Stimulated activated CD8-positive, alpha-beta memory T cell treated with anti-CD3 and anti-CD28 coated beads, Interleukin-4, amount 100 ng/mL, for 1 hour (primary cell): Measurements from ENCODE around the gene CTSD.

Experiments
- DNase-seq, 2 donors: peaks; one replicate each; pipeline ENCODE4 v3.0.0-alpha.2; 2020; ENCODE audit warnings: low read depth in 2 of 2, low spot score in 1 of 2

The CTSD gene

DNA sequence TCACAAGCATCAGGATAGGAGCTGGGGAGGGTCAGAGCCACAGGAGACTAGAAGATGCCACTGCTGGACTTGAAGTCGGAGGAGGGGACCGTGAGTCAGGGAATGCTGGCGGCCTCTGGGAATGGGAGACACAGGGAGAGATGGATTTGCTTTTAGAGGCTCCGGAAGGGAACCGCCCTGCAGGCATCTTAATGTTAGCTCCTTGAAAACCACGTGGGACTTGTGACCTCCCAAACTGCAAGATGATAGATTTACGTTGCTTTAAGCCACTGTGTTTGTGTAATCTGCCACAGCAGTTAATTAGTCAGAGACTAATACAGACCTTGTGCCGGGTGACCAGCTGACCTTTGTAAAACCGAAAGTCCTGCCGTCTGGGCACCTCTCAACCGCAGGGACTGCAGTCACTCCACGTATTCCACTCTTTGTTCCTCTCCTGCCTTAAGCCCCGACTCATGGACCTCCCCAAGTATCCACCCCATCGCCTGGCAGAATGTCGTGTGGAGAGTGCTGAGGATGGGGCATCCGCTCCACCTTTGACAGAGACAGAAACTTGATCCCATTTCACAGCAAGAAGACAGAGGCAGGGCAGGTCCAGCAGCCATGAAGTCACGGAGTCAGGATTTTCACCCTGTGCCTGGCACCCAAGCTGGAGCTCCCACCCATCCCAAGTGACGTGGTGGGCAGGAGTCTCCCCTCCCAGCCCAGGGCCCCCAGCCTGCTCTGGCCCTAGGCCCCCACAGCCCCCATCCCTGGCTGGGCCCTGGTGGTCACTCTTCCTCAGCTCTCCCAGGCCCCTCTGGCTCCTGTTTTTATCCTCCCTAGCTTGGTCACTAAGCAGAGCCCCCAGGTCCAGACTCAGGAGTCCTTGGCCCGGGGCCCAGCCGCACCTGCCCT lies 19.4 kb upstream of the CTSD start:
- no peak for DNase-seq

DNA sequence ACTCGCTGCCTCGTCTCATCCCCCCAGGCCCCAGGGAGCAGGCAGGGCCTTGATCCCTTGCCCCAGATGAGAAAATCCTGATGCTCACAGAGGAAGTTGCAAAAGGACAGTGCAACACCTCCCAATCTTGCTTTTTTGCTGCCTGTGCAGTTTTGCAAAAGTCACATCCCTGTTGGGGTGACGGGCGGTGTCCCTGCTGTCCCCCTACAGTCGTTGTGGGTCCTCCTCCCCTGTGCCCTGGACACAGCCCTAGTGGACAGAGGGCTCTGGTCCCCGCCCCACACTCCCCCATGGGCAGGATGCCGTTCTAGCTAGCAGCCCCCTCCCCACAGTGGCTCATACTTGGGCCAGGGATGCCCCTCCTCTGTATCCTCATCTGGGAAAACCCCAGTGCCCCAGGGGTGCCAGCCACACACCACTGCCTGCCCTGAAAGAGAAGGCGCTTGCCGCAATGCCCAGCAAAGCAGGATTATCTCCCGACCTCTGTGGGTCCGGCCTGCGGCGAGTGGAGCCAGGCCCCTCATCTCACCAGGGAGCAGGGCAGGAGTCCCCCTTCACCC lies 18.4 kb upstream of the CTSD start:
- DNase-seq, result no peak

DNA sequence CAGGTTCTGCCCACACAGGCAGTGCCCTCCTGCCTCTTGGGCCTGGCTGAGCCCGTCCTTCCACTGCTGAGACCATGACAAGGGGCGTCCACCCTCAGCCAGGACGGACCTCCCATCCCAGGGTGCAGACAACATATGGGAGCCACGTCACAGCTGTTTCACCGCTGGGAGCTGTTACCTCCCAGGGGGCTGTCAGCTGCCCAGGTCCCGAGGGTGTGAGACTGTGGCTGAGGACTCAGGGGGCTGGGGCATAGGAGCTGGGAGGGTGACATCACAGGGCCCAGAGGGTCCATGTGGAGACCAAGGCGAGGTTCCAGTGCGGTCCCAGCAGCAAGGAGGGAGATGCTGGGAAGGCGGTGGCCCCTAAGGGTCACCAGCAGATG lies 17.9 kb upstream of the CTSD start:
- no peak for DNase-seq

DNA sequence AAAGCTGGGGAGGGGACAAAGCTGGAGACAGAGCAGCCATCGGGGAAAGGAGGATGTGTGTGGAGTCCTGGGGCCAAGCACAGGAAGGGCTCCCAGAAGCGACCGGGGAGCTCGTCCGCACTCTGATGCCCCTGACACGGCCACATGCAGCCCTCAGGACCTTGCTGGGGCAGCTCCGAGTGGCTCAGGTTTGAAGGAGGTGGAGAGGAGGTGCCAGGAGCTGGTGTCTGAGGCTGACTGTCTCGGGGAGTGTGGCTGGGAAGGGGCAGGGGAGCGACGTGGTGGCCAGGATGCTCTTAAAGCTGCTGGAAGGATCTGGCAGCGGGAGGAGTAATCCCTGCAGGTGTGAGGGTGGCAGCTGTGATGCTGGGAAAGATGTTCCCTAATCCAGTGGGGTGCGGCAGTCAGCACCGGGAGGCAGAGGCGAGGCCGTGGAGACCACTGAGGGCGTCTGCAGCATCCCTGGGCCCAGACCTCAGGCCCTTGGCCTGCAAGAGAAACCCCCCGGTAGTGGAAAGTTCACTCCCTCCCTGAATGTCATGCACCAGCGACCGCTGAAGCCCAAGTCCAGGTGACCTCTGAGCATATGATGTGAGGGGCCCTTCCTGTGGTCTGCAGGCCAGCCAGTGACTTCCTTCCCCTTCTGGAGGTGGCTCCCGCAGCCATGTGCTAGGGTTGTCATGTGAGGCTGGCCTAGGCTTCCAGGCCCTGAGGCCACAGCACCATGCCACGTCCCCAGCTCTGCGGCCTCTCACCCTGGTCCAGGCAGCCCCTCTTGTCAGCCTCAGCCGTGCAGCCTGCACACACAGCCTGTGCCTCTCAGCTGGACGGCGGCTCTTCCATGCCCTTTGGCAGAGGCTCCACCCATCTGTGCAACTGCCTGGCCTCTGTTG lies 17.2 kb upstream of the CTSD start:
- DNase-seq, result no peak

DNA sequence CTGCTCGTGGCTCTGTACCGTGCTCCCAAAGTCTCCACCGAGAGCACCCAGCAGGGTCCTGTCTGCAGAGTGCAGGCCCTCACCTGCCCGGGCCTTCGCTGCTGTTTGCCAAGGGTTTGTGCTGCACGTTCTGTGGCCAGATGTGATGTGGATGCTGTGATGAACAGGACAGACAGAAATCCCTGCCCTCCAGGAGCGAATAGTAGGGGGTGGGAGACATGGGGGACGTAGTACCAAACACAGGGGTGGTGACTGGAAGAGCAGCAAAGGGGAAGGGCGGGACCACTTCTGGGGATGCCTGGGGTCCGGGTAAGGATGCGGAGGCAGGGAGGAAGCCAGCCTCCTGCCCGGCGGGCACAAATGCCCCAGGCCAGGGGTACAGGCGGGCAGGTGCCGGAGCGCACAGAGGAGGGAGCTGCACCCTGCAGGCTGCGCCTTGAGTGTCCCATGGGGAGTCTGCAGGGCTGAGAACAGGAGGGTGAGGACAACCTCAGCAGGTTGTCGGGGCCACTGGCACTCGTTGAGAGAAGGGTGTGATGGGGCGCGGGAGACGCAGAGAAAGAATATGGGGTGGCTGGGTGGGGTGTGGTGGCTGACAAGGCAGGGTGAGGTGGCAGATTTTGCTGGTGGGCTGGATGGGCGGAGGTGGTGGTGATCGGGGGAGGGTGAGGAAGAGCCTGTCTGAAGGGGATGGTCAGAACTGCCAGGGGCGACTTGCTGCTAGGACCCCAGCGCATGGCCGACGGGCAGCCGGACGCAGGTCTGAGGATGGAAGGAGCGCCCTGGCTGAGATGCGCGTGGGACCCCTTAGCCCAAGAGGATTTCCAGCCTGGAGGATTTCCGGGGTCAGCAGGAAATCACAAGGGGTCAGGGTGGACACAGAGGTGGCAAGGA lies 16.3 kb upstream of the CTSD start:
- no peak for DNase-seq

DNA sequence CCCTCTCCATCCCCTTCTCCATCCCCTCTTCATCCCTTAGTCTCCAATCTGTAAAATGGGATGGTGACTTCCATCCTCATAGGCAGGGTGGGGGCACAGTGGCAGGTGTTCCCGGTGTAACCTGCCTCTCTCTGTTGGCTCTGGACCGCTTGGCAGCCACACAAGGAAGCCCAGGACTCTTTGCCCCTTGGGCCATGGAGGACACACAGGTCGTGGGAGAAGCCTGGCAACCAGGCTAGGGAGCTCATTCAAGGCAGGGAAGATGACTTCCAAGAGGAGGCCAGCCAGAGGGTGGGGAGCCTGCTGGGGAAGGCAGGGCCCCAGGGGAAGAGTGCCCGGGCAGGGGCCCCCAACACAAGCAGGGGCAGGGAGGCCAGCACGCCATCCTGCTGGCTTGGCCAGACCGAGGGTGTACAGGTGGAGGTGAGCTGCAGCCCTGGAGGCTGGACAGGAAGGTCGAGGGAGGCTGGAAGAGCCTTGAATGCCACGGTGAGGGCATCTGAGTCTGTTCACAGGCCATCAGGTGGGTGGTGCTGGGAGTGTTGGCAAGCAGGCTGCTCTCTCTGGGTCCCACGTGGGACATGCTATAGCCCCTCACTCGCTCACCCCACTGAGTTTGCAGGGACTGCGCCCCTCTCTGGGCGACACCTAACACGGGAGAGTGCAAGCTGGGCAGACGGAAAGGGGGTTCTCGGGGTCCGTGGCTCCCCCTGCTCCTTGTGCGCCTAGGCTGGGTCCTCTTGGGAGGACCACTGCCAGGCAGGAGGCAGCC lies 15.5 kb upstream of the CTSD start:
- no peak for DNase-seq

DNA sequence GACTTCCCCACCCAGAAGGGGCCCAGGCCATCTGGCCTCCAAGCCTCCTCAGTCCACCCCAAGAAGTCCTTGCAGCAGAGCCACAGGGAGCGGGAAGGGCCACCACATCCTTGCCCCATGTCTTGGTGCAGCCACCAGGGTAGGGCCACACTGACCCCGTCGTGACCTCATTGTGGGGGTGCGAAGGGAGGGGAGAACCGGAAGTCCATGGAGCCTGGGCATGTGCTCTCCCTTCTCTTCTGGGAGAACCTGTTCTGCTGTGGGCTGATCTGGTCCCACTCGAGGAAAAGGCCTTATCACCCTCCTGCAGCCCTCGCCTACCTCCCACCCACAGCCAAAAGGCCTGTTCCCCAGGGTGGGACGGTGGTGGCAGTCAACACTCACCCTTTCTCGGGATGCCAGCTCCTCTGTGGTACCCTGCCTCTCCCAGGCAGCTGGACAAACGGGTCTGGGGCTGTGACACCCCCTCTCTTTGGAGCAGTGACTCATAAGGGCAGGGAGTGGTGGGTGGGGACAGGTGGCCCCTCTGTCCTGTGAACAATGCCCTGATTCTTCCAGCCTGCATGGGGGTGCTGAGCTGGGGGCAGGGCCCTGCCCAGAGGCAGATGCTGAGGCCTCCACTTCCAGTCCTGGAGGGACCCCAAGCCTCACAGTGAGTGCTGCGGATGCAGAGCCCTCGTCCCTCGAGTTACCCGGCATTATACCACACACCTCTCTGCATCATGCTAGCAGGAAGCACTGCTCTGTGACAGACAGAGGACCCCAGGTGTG lies 14.6 kb upstream of the CTSD start:
- no peak for DNase-seq

DNA sequence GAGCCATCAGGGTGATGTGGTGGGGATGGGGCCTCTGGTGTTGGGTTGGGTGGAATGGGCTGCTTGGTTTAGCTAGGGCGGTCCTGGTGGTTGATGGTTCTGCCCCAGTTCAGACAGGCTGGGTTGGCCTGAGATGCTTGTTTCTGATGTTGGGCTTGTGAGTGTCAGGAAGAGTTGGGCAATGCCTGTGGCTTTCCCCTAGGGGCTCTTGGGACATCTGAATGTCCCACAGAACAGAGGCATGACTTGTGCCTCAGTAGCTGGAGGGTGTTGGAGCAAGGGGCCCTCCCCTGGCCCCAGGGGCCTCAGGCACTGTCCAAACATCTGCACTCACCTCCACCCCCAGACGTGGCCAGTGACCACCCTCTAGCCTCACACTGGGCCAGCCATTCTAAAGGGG lies 14.0 kb upstream of the CTSD start:
- DNase-seq, result no peak

DNA sequence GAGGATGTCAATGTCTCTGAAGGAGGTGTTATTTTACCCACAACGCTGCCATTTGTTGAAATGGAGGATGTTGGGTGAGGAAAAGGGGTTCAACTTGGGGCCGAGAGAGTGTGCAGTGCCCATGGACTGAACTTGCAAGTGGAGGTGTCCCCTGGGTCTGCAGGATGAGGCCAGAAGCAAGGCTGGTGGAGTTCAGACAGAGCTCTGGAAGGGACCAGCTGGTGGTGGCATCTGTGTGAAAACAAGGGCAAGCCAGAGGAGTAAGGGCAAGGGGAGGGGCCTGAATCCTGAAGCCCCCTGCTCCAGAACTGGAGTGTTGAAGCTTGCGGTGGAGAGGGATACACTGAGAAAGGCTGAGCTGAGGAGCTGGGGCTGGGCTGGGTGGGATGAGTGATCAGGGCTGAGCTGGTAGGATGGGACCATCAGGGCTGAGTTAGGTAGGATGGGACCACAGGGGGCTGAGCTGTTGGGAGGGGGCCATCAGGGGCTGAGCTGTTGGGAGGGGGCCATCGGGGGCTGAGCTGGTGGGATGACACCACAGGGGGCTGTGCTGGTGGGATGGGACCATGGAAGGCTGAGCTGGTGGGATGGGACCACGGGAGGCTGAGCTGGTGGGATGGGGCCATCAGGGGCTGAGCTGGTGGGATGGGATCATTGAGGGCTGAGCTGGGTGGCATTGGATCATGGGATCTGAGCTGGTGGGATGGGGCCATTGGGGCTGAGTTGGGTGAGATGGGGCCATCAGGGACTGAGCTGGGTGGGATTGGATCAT lies 13.4 kb upstream of the CTSD start:
- no peak for DNase-seq

DNA sequence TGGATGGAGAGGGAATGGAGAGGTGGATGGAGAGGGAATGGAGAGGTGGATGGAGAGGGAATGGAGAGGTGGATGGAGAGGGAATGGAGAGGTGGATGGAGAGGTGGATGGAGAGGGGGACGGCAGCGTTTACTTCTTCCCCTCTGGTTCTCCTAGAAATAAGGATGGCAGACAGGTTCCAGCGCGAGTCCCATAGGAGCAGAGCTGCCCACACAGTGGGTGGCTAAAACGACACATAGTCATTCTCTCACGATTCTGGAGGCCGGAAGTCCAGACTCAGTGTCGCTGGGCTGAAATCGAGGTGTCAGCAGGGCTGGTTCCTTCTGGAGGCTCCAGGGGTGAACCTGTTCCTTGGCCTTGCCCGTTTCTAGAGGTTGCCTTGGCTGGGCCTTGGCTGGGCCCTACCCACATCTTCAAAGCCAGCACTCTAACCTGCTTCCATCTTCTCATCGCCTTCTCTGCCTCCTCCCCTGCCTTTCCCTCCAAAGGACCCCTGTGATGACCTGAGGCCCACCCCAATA lies 12.7 kb upstream of the CTSD start:
- no peak for DNase-seq

DNA sequence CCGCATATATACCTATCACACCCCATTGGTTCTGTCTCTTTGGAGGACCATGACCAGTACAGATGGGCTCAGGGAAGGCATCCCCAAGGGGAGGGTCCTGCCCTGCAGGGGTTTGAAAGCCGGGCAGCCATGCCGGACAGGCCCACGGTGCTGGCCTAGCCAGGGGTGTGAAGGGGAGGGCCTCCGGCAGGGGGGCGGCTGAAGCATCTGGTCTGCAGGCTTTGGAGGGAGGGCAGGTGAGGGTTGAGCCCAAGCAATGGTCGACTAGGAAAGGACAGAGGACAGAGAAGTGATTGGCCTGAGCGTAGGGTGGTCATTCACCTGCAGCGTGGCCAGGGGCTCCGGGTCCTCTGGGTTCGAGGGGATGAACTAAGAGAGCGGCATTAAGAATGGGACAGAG lies 11.2 kb upstream of the CTSD start:
- DNase-seq, result no peak

DNA sequence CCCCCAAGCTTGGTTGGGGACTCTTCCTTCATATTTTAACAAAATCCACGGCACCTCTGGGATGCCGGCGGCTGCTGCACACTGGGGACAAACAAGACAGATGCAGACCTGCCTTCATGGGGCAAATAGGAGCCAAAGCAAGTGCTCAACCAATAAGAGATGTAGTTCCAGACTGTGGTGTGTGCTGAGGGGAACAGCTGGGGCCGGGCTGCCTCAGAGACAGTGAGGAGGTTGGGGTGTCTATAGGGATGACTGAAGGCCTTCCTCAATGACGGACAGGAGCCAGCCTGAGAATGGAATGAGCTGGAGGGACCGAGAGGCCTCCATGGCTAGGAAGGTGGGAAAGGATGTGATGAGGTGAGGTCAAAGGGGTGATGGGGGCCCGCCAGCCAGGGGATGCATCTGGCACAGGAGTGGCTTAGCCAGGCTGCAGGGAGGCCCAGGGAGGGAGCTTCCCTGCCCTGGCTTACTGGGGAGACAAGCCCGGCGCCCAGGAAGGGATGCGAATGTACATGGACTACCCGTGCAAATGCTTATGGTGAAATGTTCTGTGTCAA lies 10.3 kb upstream of the CTSD start:
- no peak for DNase-seq

DNA sequence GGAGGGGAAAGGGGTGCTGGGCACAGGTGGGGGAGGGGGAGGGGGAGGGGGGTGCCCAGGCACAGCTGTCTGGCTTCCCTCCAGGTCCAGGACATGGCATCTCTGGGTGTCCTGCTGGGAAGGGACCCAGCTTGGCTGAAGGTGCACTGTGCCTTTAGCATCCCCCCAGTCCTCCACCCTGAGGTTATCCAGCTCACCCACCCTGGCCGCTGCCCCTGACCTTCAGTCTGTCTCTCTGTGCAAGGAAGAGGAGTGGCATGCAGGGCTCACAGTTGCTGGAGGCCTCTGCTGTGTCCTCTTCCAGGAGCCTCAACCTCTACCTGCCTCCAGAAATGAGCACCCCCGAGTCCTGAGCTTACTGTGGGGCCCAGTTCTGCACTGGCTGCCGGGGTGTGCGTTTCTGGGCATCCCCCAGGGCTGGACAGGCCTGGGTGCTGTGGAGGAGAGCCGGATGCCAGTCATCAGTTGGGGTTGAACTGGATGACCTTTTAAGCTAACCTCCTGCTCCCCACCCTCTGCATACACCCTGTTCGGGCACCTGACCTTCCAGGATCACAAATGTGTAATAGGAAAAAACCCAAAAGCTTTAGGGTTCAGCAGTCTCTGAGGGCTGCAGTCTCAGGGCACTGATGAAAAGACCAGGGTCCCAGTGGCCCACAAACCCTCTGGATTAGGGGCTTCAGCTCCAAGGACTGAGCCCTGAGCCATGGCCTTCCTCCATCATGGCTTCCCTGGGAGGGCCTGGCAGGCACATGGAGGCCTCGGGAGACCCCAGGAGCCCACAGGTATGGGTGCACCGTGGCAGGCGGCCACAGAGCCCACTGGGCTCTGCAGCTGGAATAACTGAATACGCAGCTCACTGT lies 9.6 kb upstream of the CTSD start:
- no peak for DNase-seq

DNA sequence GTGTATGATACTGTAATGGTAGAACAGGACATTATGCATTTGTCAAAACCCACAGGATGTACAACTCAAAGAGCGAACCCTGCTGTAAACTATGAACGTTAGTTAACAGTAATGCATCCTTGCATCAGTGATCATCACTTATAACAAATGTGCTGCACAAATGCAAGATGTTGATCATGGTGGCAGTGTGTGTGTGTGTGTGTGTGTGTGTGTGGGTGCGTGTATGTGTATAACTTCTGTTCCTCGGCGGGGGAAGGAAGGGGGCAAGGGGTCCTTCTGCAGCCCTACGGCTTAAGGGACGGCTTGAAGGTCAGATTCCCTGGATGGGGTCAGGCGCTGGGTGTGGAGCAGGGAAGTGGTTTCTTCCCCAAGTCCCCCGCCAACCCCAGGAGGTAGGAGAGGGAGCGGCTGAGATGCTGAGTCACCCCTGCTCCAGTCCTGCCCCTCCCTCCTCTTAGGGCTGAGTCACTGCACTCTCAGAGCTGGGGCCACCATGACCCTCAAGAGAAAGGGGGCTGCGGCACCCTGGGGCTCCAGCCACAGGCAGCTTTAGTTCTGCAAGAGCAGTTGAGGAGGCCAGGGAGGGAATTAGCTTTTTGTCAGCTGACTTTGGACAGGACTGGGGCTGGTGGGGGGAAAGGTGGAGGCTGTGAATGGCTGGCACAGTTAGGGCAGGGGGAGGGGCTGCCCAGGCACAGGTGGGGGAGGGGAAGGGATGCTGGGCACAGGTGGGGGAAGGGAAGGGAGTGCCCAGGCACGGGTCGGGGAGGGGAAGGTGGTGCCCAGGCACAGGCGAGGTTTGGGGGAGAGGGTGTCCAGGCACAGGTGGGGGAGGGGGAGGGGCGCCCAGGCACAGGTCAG lies 8.8 kb upstream of the CTSD start:
- peak in 1 of 2 donors; percentile 31 for DNase-seq

DNA sequence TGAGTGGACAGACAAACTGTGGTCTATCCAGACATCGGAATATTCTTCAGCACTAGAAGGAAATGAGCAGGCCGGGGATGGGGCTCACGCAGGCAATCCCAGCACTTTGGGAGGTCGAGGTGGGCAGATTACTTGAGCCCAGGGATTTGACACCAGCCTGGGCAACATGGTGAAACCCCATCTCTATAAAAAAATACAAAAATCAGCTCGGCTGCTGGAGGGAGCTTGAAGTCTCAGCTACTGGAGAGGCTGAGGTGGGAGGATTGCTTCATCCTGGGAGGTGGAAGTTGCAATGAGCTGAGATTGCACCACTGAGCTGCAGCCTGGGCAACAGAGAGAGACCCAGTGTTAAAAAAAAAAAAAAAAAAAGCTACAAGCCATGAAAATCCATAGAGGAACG lies 8.0 kb upstream of the CTSD start:
- no peak for DNase-seq

DNA sequence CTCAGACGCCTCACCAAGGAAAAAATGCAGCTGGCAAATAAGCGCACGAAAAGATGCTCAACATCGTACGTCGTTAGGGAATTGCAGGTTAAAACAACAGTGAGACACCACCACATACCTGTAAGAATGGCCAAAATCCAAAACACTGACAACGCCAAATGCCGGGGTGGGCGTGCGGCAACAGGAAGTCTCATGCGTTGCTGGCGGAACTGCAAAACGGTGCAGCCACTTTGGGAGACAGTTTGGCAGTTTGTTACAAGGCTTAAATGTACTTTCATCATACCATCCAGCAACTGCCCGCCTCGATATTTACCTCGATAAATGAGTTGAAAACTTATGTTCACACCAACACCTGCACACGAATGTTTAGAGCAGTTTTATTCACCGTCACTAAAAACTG lies 7.5 kb upstream of the CTSD start:
- no peak for DNase-seq
